ENCODE results near the gene MYO9B.

Gene MYO9B

DNA sequence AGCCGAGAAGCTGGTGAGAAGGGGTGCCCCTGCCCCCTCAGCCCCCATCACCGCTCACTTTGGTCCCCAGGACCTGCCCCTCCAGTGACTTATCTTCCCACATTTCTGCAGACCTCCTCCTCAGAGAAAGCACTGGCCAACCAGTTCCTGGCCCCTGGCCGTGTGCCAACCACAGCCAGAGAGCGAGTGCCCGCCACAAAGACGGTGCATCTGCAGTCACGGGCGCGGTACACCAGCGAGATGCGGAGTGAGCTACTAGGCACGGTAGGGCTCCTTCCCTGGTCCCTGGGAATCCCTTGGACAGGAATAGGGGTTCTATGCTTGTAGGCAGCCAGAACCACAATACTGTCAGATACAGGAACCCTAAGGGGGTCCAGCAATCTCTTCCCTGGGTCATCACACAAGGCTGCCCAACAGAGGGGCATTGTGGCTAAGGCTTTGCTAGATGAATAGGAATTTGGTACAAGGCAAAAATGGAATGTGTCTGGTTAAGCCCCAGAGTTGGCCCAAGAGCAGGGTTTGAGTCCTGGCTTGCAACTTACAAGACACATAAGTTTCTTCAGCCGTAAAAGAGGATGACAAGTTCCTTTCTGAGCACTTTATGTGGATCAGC is 140.6 kb downstream of the MYO9B start:
- Mint-ChIP-seq H3K27ac (peak overlapping the region; percentile 29 to 97 (median 37)), H3K27me3 (ENCODE audit: low read depth) (no peaks in the 10 kb centered on the region), H3K9me3 (no peaks in the 10 kb centered on the region), H3K4me3 (peak overlapping the region; percentile 93 to 95 (median 95)), H3K4me1 (peaks cover 6% of the 10 kb centered on the region), H3K36me3 (ENCODE audit: low read depth) (peaks cover 37% of the 10 kb centered on the region)
- TF ChIP-seq, protein P1, sequence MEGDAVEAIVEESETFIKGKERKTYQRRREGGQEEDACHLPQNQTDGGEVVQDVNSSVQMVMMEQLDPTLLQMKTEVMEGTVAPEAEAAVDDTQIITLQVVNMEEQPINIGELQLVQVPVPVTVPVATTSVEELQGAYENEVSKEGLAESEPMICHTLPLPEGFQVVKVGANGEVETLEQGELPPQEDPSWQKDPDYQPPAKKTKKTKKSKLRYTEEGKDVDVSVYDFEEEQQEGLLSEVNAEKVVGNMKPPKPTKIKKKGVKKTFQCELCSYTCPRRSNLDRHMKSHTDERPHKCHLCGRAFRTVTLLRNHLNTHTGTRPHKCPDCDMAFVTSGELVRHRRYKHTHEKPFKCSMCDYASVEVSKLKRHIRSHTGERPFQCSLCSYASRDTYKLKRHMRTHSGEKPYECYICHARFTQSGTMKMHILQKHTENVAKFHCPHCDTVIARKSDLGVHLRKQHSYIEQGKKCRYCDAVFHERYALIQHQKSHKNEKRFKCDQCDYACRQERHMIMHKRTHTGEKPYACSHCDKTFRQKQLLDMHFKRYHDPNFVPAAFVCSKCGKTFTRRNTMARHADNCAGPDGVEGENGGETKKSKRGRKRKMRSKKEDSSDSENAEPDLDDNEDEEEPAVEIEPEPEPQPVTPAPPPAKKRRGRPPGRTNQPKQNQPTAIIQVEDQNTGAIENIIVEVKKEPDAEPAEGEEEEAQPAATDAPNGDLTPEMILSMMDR (IDR thresholded peaks at IDR 0.05; ENCODE audit: unreplicated experiment in 3 of 3): no peak

GRCh38 chr19:17219286-17219685 is 143.7 kb downstream of the MYO9B start:
- H3K27ac Mint-ChIP-seq: no peak overlapping the region
- H3K4me3 Mint-ChIP-seq: no peak overlapping the region
- H3K36me3 Mint-ChIP-seq (ENCODE audit: low read depth): peaks cover 29% of the 10 kb centered on the region
- H3K4me1 Mint-ChIP-seq: peaks cover 6% of the 10 kb centered on the region
- H3K9me3 Mint-ChIP-seq: no peaks in the 10 kb centered on the region
- H3K27me3 Mint-ChIP-seq (ENCODE audit: low read depth): no peaks in the 10 kb centered on the region
- TF ChIP-seq, protein P1 (IDR thresholded peaks at IDR 0.05; ENCODE audit: unreplicated experiment in 3 of 3): no peak

DNA sequence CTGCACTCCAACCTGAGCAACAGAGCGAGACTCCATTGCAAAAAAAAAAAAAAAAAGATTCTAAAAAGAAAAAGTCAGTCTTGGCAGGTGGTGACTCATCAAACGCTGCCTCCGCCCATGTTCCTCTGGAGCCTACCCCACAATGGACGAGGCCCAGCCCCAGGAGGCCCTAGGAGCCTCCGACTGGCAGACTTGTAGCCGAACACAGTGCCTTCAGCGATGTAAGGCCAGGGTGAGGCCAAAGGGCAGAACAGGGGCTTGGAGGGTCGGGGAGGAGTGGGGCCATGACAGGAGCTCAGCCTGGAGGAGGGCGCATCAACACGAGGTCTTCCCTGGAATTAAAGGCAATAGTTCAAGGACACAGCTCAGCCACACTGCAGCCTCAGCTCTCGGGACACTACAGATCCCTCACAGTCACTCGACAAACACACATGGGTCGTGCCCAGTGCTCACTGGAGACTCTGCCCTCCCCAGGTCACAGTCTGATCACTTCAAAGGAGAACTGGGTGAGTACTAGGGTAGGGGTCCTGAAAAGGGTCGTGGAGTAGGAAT is 144.7 kb downstream of the MYO9B start:
- Mint-ChIP-seq H3K27ac (no peak overlapping the region), H3K9me3 (no peaks in the 10 kb centered on the region), H3K36me3 (ENCODE audit: low read depth) (peaks cover 25% of the 10 kb centered on the region), H3K4me3 (no peak overlapping the region), H3K4me1 (peaks cover under 1% of the 10 kb centered on the region), H3K27me3 (ENCODE audit: low read depth) (no peaks in the 10 kb centered on the region)
- TF ChIP-seq, protein P1 (IDR thresholded peaks at IDR 0.05; ENCODE audit: unreplicated experiment in 3 of 3): no peak

DNA sequence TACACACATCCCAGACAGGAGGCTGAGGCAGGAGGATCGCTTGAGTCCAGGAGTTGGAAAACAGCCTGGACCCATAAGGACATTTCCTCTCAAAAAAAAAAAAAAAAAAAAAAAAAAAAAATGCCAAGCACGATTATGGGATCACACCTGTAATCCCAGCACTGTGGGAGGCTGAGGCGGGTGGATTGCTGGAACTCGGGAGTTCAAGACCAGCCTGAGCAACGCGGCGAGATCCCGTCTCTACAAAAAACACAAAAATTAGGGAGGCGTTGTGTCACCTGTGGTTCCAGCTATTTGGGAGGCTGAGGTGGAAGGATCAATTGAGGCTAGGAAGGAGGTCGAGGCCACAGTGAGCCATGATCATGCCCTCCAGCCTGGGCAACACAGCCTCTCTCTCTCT is 149.5 kb downstream of the MYO9B start:
- H3K4me1 Mint-ChIP-seq: peaks cover 4% of the 10 kb centered on the region
- H3K4me3 Mint-ChIP-seq: peak overlapping the region; percentile 58 to 65 (median 58)
- no peaks in the 10 kb centered on the region for H3K9me3 Mint-ChIP-seq
- H3K27me3 Mint-ChIP-seq (ENCODE audit: low read depth): no peaks in the 10 kb centered on the region
- peaks cover 6% of the 10 kb centered on the region for H3K36me3 Mint-ChIP-seq (ENCODE audit: low read depth)
- TF ChIP-seq, protein P1 (IDR thresholded peaks at IDR 0.05; ENCODE audit: unreplicated experiment in 3 of 3): no peak
- no peak overlapping the region for H3K27ac Mint-ChIP-seq

- H3K4me1 Mint-ChIP-seq: peaks cover 4% of the 10 kb centered on the region
- peaks cover 17% of the 10 kb centered on the region for H3K36me3 Mint-ChIP-seq (ENCODE audit: low read depth)
- H3K4me3 Mint-ChIP-seq: peak within 1 kb of the TSS; percentile 88 to 92 (median 90)
- no peaks in the 10 kb centered on the region for H3K9me3 Mint-ChIP-seq
- no peaks in the 10 kb centered on the region for H3K27me3 Mint-ChIP-seq (ENCODE audit: low read depth)
- TF ChIP-seq, protein P1 (IDR thresholded peaks at IDR 0.05; ENCODE audit: unreplicated experiment in 3 of 3): no peak
- H3K27ac Mint-ChIP-seq: peak within 1 kb of the TSS; percentile 48 to 84 (median 80)
Measured at GRCh38 chr19:17226002-17226933, 150.7 kb downstream of the MYO9B start, which contains the start of gene OCEL1. TSS of gene OCEL1 (plus strand) at chr19:17226226. CDS start at chr19:17226248, 22 bp downstream.

Data from nephron (organoid).